OCI-LY3 (cell line): ENCODE results near the gene GLO1.

Experiments used
- H2AFZ ChIP-seq: fragments of 200-600, 300-600 bp; shearing (Covaris generic); 2 replicates; pipeline ENCODE4 v1.6.0; 2014; ENCODE audit warnings: antibody characterized with exemption, low read depth, low read length
- H3K27ac ChIP-seq: fragments of 200-600, 300-600 bp; sonication (generic); 2 replicates; pipeline ENCODE4 v1.5.1; 2014; ENCODE audit warnings: mild to moderate bottlenecking, low read length, moderate library complexity, mixed read lengths
- H3K27me3 ChIP-seq: fragments of 200-600, 300-600 bp; sonication (generic); 2 replicates; pipeline ENCODE4 v1.6.1; 2014; ENCODE audit warnings: low read depth, low read length, mixed read lengths
- H3K36me3 ChIP-seq: fragments of 200-600, 300-600 bp; sonication (generic); replicated peaks from 2 replicates; pipeline ENCODE3; 2014; ENCODE audit warnings: low read depth, low read length, mixed read lengths
- H3K4me1 ChIP-seq: fragments of 300-600, 200-600 bp; sonication (generic); 2 replicates; pipeline ENCODE4 v1.6.1; 2014; ENCODE audit warnings: low read length, mixed read lengths
- H3K4me2 ChIP-seq: fragments of 200-600, 300-600 bp; sonication (generic); 2 replicates; pipeline ENCODE4 v1.6.1; 2014; ENCODE audit warnings: low read length, mixed read lengths
- H3K4me3 ChIP-seq: fragments of 300-600, 200-600 bp; sonication (generic); 2 replicates; pipeline ENCODE4 v1.5.1; 2014; ENCODE audit warnings: antibody characterized with exemption, mild to moderate bottlenecking, low read length, moderate library complexity
- H3K79me2 ChIP-seq: fragments of 300-600, 200-600 bp; shearing (Covaris generic); 2 replicates; pipeline ENCODE4 v1.6.1; 2014; ENCODE audit warnings: mild to moderate bottlenecking, low read length, mixed read lengths
- H3K9ac ChIP-seq: fragments of 300-600, 200-600 bp; shearing (Covaris generic); 2 replicates; pipeline ENCODE4 v1.6.0; 2014; ENCODE audit warnings: mild to moderate bottlenecking, low read length, moderate library complexity
- H3K9me3 ChIP-seq: fragments of 200-600, 300-600 bp; shearing (Covaris generic); 2 replicates; pipeline ENCODE4 v1.6.1; 2014; ENCODE audit warnings: low read length, mixed read lengths; ENCODE audit not compliant: insufficient read depth
- H4K20me1 ChIP-seq: fragments of 200-600, 300-600 bp; sonication (generic); 2 replicates; pipeline ENCODE4 v1.6.1; 2016; ENCODE audit warnings: low read length, mixed read lengths; ENCODE audit not compliant: insufficient read depth
- CTCF ChIP-seq: fragments of 200-600, 300-600 bp; sonication (generic); IDR thresholded peaks from 2 replicates; pipeline ENCODE4 v1.5.1; 2014; ENCODE audit warnings: antibody characterized with exemption, low read length, low read depth
- EZH2phosphoT487 ChIP-seq: fragments of 200-600 bp; shearing (Covaris generic); IDR thresholded peaks from 2 replicates; pipeline ENCODE4 v1.6.1; 2018; ENCODE audit warnings: antibody characterized with exemption, mixed run types, low read depth

GLO1 gene

DNA sequence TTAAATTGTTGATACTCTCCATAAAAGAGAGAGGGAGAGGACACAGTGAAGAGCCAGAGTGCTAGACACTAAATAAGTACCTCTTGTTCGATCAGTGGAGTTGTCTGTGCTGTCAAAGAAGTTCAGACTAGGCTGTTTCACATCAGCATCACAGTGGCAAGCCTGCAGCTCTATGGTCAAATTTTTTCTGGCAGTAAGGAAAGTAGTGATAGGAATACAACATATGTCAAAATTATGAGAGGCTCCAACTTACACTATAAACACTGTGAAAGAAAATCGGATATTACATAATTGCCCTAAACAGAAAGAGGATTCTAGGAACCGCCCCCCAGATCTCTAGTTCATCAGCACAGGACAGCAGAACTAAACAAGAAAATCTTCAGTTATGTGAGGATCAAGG is 35.3 kb upstream of the GLO1 start:
- H3K9ac ChIP-seq, result no peak overlapping the region
- no peaks in the 10 kb centered on the region for H3K79me2 ChIP-seq
- no peaks in the 10 kb centered on the region for H4K20me1 ChIP-seq
- no peaks in the 10 kb centered on the region for H3K9me3 ChIP-seq
- no peak overlapping the region for H2AFZ ChIP-seq
- H3K4me1 ChIP-seq, result no peaks in the 10 kb centered on the region
- no peaks in the 10 kb centered on the region for H3K36me3 ChIP-seq
- H3K4me3 ChIP-seq, result no peak overlapping the region
- no peak overlapping the region for H3K4me2 ChIP-seq
- TF ChIP-seq CTCF, result no peak
- no peak for TF ChIP-seq EZH2phosphoT487
- peaks cover 26% of the 10 kb centered on the region for H3K27me3 ChIP-seq
- H3K27ac ChIP-seq, result no peak overlapping the region

- H3K27ac ChIP-seq, result no peak overlapping the region
- H3K27me3 ChIP-seq, result peaks cover 25% of the 10 kb centered on the region
- H3K9ac ChIP-seq, result no peak overlapping the region
- no peaks in the 10 kb centered on the region for H3K4me1 ChIP-seq
- no peaks in the 10 kb centered on the region for H3K36me3 ChIP-seq
- H3K9me3 ChIP-seq, result no peaks in the 10 kb centered on the region
- H3K4me2 ChIP-seq, result no peak overlapping the region
- H3K4me3 ChIP-seq, result no peak overlapping the region
- TF ChIP-seq EZH2phosphoT487 (no peak), CTCF (no peak)
- no peak overlapping the region for H2AFZ ChIP-seq
- H3K79me2 ChIP-seq, result no peaks in the 10 kb centered on the region
- H4K20me1 ChIP-seq, result no peaks in the 10 kb centered on the region
Measured at GRCh38 chr6:38736951-38737350, 34.0 kb upstream of the GLO1 start.

GRCh38 chr6:38730140-38730862 is 27.4 kb upstream of the GLO1 start:
- H3K27me3 ChIP-seq, result no peaks in the 10 kb centered on the region
- H3K9ac ChIP-seq, result no peak overlapping the region
- H2AFZ ChIP-seq, result no peak overlapping the region
- no peaks in the 10 kb centered on the region for H3K36me3 ChIP-seq
- H3K4me2 ChIP-seq, result no peak overlapping the region
- no peaks in the 10 kb centered on the region for H3K79me2 ChIP-seq
- no peak overlapping the region for H3K4me3 ChIP-seq
- no peak overlapping the region for H3K27ac ChIP-seq
- H4K20me1 ChIP-seq, result no peaks in the 10 kb centered on the region
- no peaks in the 10 kb centered on the region for H3K9me3 ChIP-seq
- H3K4me1 ChIP-seq, result no peaks in the 10 kb centered on the region
- TF ChIP-seq CTCF, result no peak
- no peak for TF ChIP-seq EZH2phosphoT487

DNA sequence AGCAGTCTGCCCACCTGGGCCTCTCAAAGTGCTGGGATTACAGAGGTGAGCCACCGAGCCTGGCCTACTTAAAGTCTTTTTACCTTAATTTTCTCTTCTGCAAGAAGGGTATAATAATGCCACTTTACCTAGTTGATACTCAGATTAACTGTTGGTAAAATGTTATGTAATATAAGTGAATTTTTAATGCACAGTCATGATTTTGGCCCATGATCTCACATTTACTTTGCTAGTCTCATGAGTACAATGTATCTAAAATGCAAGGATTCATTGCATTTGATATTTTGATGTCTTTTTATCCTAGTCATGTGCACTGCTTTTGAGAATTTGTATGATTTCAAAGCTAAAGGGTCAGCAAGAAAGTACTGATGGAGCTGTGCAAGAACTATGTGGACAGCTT is 25.3 kb upstream of the GLO1 start:
- H3K4me2 ChIP-seq, result no peak overlapping the region
- TF ChIP-seq EZH2phosphoT487, result no peak
- no peak for TF ChIP-seq CTCF
- H3K9ac ChIP-seq, result no peak overlapping the region
- H3K79me2 ChIP-seq, result no peaks in the 10 kb centered on the region
- H4K20me1 ChIP-seq, result no peaks in the 10 kb centered on the region
- no peak overlapping the region for H3K27ac ChIP-seq
- H2AFZ ChIP-seq, result no peak overlapping the region
- no peaks in the 10 kb centered on the region for H3K4me1 ChIP-seq
- H3K4me3 ChIP-seq, result no peak overlapping the region
- H3K9me3 ChIP-seq, result no peaks in the 10 kb centered on the region
- H3K36me3 ChIP-seq, result no peaks in the 10 kb centered on the region
- H3K27me3 ChIP-seq, result no peaks in the 10 kb centered on the region
